Esophagus muscularis mucosa (tissue), 4 donors: ENCODE measurements around the gene BAAT. TPM values are rescaled to one million over a fixed set of nuclear protein-coding genes. Genes with fewer than 3 reads are reported as not detected.

ENCODE experiments used
- DNase-seq: peaks from one replicate; pipeline ENCODE4 v3.0.0-alpha.2; 2017; ENCODE audit errors: extremely low spot score
- H3K27ac ChIP-seq, 4 donors: fragments of 200-600 bp; sonication (generic); replicated peaks in 1 of 4; 1 replicate in 3 of 4; 2 replicates in 1 of 4; pipeline ENCODE4 v1.5.1; 2016 to 2019; ENCODE audit warnings: mild to moderate bottlenecking in 1 of 4
- H3K27me3 ChIP-seq, 4 donors: fragments of 200-600 bp; sonication (generic); one replicate each; pipeline versions ENCODE4 v1.5.1 to v1.6.0; 2016 to 2019
- H3K36me3 ChIP-seq, 4 donors: fragments of 200-600 bp; sonication (generic); one replicate each; pipeline ENCODE4 v1.5.1; 2016 to 2019
- H3K4me1 ChIP-seq, 4 donors: fragments of 200-600 bp; sonication (generic); one replicate each; pipeline ENCODE4 v1.5.1; 2016 to 2019
- H3K4me3 ChIP-seq, 4 donors: fragments of 200-600 bp; sonication (generic); 1 replicate in 2 of 4; 2 replicates in 2 of 4; pipeline ENCODE4 v1.5.1; 2016 to 2019; ENCODE audit warnings: mild to moderate bottlenecking in 4 of 4, moderate library complexity in 1 of 4
- H3K9me3 ChIP-seq, 4 donors: fragments of 200-600 bp; sonication (generic); 1 replicate in 3 of 4; 2 replicates in 1 of 4; pipeline ENCODE4 v1.5.1; 2016 to 2019
- EP300 ChIP-seq: sonication (generic); formaldehyde crosslinking; IDR thresholded peaks from one replicate; pipeline ENCODE4 v1.6.1; 2017; ENCODE audit warnings: antibody characterized with exemption
- POLR2A ChIP-seq: fragments of 450-650 bp; IDR thresholded peaks from one replicate; pipeline ENCODE4 v1.6.1; 2017; ENCODE audit warnings: antibody characterized with exemption, moderate library complexity, mild to moderate bottlenecking, low read depth
- POLR2AphosphoS5 ChIP-seq, 2 donors: sonication (generic); formaldehyde crosslinking; IDR thresholded peaks; one replicate each; pipeline ENCODE4 v1.6.1; 2017; ENCODE audit warnings: antibody characterized with exemption in 2 of 2
- WGBS: methylation state at CpG from one replicate; pipeline ENCODE4 v1.1.5; 2018; 5-methylcytosine and 5-hydroxymethylcytosine counted together
- intact Hi-C: fragments of 100-400 bp; cut with DNase I; formaldehyde crosslinking; loops from one replicate; pipeline ENCODE4 v1.15.1; 2023
- total RNA-seq, 4 donors: library from RNA; depleted of rRNA; stranded (reverse); fragments of >200 nt; gene quantifications; one replicate each; pipeline versions ENCODE4 v1.1.0 to v1.2.1, GENCODE V29; 2016
- TF ChIP-seq, protein P1 (sequence below), 3 experiments: fragments of 200-600 bp in 2 of 3; fragments of 450-650 bp in 1 of 3; sonication (generic) in 2 of 3; IDR thresholded peaks; one replicate each; pipeline ENCODE4 v1.5.1; 2017 to 2019; ENCODE audit warnings: antibody characterized with exemption in 3 of 3, mild to moderate bottlenecking in 2 of 3, moderate library complexity in 1 of 3

Gene BAAT
- total RNA-seq, 4 donors from 2014 or later: not detected

GRCh38 chr9:101381833-101382342 lies 2.9 kb downstream of the BAAT start:
- Histone ChIP-seq H3K4me1 (no peaks in the 10 kb centered on the region), H3K27me3 (no peaks in the 10 kb centered on the region), H3K27ac (no peak overlapping the region), H3K9me3 (peaks cover 0 to 8% (median 3%) of the 10 kb centered on the region in 4 donors), H3K4me3 (no peak overlapping the region), H3K36me3 (no peaks in the 10 kb centered on the region)
- intact Hi-C loops: no loop called here
- DNase-seq: no peak
- TF ChIP-seq POLR2AphosphoS5 (IDR thresholded peaks at IDR 0.05): no peak
- TF ChIP-seq, protein P1, sequence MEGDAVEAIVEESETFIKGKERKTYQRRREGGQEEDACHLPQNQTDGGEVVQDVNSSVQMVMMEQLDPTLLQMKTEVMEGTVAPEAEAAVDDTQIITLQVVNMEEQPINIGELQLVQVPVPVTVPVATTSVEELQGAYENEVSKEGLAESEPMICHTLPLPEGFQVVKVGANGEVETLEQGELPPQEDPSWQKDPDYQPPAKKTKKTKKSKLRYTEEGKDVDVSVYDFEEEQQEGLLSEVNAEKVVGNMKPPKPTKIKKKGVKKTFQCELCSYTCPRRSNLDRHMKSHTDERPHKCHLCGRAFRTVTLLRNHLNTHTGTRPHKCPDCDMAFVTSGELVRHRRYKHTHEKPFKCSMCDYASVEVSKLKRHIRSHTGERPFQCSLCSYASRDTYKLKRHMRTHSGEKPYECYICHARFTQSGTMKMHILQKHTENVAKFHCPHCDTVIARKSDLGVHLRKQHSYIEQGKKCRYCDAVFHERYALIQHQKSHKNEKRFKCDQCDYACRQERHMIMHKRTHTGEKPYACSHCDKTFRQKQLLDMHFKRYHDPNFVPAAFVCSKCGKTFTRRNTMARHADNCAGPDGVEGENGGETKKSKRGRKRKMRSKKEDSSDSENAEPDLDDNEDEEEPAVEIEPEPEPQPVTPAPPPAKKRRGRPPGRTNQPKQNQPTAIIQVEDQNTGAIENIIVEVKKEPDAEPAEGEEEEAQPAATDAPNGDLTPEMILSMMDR (IDR thresholded peaks at IDR 0.05): no peak
- no peak for TF ChIP-seq EP300
- 90% methylated on average over 2 of the region's 2 CpGs for WGBS

DNA sequence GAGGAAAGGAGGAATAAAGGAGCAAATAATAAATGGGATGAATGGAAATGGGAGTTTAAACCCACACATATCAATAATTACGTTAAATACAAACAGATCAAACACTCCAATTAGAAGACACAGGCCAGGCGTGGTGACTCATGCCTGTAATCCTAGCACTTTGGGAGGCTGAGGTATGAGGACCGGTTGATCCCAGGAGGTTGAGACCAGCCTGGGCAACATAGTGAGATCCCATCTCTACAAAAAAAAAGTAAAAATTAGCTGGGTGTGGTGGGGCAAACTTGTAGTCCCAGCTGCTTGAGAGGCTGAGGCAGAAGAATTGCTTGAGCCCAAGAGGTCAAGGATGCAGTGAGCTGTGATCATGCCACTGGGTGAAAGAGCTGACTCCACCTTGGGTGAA lies 3.7 kb downstream of the BAAT start:
- peaks cover 0 to 8% (median 3%) of the 10 kb centered on the region in 4 donors for H3K9me3 ChIP-seq
- DNase-seq: no peak
- 95% methylated on average over 3 of the region's 3 CpGs for WGBS

GRCh38 chr9:101380295-101380694 lies 4.5 kb downstream of the BAAT start:
- Histone ChIP-seq H3K9me3 (peaks cover 0 to 5% (median 2%) of the 10 kb centered on the region in 4 donors), H3K27ac (no peak overlapping the region), H3K36me3 (no peaks in the 10 kb centered on the region), H3K27me3 (no peaks in the 10 kb centered on the region), H3K4me1 (no peaks in the 10 kb centered on the region), H3K4me3 (no peak overlapping the region)
- no peak for DNase-seq
- TF ChIP-seq POLR2AphosphoS5 (IDR thresholded peaks at IDR 0.05): no peak
- TF ChIP-seq, protein P1 (IDR thresholded peaks at IDR 0.05): no peak
- intact Hi-C loops: no loop called here

More for the DNA sequence above, 3.7 kb downstream of the BAAT start:
- Histone ChIP-seq H3K36me3 (no peaks in the 10 kb centered on the region), H3K27me3 (no peaks in the 10 kb centered on the region), H3K27ac (no peak overlapping the region), H3K4me3 (no peak overlapping the region), H3K4me1 (no peaks in the 10 kb centered on the region)
- TF ChIP-seq POLR2A: no peak
- TF ChIP-seq POLR2AphosphoS5 (IDR thresholded peaks at IDR 0.05): no peak
- no peak for TF ChIP-seq EP300
- TF ChIP-seq, protein P1 (IDR thresholded peaks at IDR 0.05): no peak
- intact Hi-C loops: no loop called here

DNA sequence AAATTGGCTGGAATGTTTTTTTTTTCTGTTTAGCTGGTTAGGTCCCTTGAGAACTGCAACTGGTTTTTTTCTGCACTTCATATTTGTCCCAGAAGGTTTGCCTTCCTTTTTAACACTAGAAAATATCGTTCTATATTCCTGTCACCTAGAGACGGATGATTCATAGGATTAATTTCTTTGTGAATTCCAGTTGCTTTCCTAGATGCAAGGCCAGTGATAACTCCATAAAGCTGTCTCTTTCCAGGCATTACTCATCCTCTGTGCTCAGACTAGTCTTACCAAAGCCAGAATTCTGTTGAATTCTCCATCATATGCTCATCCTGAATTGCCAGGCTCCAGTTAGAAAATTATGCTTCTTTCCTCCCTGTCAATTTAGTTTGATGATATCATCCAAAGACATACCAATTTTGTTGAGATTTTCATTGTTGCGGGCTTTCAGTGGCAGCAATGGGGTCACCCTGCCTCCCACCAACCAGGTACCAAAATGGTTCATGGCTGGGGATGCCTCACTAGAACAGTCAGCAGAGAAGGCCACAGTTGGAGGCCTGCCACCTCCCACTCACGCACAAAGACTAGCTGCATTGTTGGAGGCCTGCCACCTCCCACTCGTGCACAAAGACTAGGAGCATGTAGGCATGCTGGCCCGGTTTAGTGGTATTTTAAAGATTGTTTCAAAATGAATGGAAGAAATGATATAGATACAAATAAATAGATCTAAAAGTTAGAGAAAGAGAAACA lies 8.5 kb downstream of the BAAT start:
- TF ChIP-seq EP300 (no peak), POLR2A (no peak)

GRCh38 chr9:101375546-101375945 lies 9.3 kb downstream of the BAAT start:
- no peak for TF ChIP-seq POLR2AphosphoS5 (IDR thresholded peaks at IDR 0.05)
- TF ChIP-seq POLR2A: no peak
- no peak for TF ChIP-seq EP300
- TF ChIP-seq, protein P1 (IDR thresholded peaks at IDR 0.05): no peak
- no peak overlapping the region for H3K27ac ChIP-seq
- no peak overlapping the region for H3K4me3 ChIP-seq
- no peaks in the 10 kb centered on the region for H3K4me1 ChIP-seq
- DNase-seq: no peak
- H3K36me3 ChIP-seq: no peaks in the 10 kb centered on the region
- WGBS: 86% methylated on average over 12 of the region's 12 CpGs
- no peaks in the 10 kb centered on the region for H3K27me3 ChIP-seq
- intact Hi-C loops: no loop called here
- H3K9me3 ChIP-seq: no peaks in the 10 kb centered on the region

More for the DNA sequence above, 8.5 kb downstream of the BAAT start:
- Histone ChIP-seq H3K27ac (no peak overlapping the region), H3K27me3 (no peaks in the 10 kb centered on the region), H3K36me3 (no peaks in the 10 kb centered on the region), H3K9me3 (no peaks in the 10 kb centered on the region), H3K4me1 (no peaks in the 10 kb centered on the region), H3K4me3 (no peak overlapping the region)
- no peak for DNase-seq
- intact Hi-C loops: no loop called here
- WGBS: 61% methylated on average over 6 of the region's 6 CpGs
